Islet precursor cell (in vitro differentiated cells): Measurements from ENCODE around the gene CNTNAP4.

Experiments
- DNase-seq: peaks from one replicate; pipeline ENCODE4 v3.0.0-alpha.2; 2018

CNTNAP4 gene

DNA sequence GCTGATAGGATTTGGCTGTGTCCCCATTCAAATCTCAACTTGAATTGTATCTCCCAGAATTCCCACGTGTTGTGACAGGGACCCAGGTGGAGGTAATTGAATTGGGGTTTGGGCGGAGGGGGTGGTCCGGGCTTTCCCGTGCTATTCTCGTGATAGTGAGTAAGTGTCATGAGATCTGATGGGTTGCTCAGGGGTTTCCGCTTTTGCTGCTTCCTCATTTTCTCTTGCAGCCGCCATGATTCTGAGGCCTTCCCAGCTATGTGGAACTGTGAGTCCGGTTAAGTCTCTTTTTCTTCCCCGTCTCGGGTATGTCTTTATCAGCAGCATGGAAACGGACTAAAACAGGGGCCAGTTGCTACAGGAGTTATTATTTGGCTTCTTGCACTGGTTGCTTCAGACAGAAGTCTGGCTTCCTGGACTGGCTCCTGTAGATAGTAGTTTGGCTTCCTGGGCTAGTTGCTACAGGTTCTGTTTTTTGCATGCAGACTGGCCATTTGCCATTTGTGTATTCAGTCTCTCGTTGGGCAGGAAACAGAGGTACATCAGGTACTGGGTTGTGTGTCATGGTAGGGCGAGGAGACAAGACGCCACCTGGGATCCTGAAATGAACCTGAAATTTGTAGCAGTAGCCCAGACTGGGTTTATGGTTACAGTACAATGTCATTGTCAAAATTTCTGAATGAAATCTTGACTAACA is 32.6 kb downstream of the CNTNAP4 start:
- DNase-seq: no peak

DNA sequence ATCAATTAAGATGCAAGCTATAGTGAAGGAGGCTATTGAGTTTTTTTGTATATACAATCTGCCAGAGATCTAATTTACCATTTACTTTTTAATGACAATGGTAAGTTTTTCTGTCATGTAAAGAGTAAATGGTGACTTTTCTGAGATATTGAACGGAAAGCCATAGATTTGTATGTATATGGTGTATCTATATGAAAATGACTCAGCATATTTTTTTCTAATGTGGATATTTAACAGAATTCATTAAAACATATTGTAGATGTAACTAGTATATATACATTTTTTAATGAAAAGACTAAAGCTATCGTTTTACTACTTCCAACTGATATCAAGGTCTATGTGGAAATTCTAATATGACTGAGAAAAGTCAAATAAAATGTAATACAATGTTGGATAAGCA is 34.1 kb downstream of the CNTNAP4 start:
- no peak for DNase-seq

DNA sequence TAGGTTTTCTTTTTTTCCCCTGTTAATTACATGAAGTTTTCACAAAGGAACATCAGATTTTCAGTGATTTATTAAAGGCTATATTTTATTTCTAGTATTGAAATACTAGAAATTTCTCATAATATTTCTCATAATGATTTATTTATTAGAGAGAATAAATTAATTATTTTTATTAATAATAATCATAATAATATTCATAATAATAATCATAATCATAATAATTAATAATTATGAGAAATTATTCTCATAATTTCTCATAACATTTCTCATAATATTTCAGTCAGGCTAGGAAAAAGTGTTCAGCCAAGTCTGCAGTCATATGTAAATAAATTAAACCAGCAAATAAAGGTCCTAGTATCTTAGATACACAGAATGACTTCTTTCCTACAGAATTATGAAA is 41.4 kb downstream of the CNTNAP4 start:
- no peak for DNase-seq

DNA sequence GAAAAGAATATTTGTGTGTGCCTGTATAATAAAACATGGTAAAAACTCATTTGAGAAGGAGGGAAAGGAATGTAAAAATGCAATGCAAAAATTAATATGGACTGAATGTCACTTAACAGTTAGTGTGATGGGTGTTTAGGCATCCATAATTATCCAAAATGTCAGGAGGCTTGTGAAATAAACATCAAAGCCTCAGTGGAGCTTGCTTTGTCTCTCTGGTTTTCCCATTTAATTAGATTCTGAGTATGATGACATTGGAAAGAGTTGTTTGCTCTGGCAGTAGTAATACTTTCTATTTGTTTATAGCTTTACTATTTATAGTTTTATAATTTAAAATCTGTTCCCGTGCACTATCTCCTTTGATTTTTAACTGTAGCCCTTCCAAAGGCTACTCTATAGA is 51.9 kb downstream of the CNTNAP4 start:
- DNase-seq: no peak

DNA sequence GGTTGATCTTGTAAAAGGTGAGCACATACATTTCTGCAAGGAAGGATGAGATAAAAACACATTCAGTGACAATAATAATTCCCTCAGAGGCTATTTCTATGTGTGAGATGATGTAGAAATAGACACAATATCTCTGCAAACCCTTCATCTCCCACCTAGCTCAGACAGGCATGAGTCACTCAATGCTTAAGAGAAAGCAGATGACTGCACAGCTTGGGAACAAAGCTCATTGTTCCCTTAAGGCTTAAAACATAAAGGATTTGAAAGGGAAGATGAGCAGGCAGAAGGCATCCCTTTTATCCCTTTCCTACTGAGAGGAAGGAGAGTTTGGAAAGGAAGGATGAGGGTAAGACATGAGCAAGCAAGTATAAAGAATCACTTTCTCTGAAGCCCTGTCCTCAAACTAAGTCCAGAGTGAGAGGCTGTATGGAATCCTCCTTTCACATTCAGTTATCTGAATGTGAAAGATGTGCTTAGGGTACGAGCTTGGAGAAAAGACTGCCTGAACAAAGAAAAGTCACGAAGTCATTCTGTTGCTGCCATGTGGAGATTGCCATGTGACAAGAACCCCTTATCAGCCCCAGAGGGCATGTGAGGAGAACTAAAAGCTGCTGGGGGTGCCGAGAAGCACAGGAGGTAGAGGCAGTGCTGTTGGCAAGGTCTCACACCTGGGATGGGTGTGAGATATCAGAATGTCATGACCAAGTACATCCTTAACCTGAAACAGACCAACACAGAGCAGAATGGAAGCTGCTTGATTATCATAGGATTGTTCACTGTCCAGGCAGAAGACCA is 58.2 kb downstream of the CNTNAP4 start:
- no peak for DNase-seq

DNA sequence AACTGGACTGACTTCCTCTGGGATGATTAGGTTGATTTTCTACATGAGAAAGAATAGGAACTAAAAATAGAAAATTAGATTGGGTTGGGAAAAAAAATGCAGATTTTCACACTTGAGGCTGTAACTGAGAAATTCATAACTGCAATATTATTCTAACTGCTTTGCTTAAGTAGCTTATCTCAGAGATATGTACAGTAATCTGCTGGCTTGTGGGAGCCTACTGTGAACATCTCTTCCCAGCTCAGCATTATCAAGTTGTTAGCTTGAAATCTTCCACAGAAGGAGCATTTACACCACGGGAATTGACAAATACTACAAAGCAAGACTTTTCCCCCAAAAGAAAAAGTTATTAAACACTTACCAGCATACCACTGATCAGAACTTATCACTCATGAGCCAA is 58.9 kb downstream of the CNTNAP4 start:
- DNase-seq: no peak

DNA sequence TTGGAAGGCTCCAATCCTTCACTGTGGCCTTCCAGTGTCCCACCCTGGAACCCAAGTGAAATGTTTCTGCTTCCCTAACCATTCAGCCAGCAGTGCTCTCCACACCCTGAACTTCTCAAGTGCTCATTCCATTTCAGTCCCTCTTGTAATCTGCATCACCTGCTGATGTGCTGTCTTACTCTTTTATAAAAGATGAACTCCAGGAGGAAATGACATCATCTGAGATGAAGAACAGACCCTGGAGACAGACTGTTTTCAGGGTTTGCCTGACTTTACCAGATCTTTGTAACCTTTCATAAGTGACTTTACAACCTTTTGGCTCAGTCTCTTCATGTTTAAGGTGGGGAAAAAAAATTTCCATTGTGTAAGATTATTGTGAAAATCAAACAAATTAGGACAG is 61.3 kb downstream of the CNTNAP4 start:
- no peak for DNase-seq

DNA sequence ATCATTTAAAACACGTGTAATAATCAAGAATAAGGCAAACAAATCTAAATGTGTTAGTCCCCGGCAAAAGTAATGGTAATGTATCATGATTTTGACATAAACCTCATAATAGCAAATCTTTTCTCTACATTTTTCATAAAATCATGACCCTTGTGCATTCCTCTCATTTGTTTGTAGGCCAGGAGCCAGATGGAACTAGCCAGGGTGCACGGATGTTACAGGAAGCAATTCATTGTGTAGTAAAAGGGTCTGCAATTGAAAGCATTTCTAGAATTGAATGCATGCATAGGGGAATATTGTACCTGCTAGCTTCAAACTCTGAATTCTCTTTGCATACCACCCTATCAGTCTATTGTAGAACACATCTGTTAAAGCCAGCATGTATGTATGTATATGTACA is 66.6 kb downstream of the CNTNAP4 start:
- no peak for DNase-seq

DNA sequence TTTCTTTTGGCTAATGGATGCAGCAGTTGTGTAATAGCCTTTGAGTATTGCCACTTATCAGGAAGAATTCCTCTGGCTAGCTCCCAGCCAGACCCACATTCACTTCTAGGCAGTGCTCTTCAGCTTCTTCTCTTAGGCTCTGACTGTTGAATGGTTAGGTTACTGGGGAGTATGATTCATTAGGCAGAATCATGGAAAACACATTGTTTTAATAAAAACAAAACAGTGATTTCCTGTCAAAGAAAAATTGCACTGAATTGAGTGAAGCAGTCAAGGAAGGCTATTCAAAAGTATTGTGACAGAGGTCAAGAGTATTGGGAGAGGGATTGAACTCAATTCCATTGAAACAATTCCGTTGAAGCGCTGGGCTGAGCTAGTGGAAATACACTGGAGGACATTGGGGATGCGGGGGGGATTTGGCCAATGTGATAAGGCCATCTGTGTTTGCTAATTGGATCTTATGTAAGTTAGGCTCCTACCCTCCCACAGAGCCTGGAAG is 68.0 kb downstream of the CNTNAP4 start:
- no peak for DNase-seq

DNA sequence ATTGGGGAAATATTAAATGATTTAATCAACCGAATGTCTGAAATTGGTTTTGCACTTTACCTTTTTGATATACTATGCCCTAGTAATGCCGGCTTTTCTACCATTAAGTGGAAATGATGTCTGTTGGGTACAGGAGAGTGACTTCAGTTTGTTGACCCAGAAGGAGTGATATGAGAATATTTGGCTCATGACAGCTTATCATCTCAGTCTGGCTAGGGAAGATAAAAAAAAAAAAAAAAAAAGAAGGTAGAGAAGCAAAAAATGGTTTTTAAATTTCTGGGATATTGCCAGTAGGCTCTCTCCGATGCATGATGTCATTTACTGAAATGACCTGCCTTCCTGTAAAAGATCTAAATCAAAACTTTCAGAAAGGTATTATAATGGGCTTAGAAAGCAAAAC is 69.0 kb downstream of the CNTNAP4 start:
- DNase-seq: no peak

DNA sequence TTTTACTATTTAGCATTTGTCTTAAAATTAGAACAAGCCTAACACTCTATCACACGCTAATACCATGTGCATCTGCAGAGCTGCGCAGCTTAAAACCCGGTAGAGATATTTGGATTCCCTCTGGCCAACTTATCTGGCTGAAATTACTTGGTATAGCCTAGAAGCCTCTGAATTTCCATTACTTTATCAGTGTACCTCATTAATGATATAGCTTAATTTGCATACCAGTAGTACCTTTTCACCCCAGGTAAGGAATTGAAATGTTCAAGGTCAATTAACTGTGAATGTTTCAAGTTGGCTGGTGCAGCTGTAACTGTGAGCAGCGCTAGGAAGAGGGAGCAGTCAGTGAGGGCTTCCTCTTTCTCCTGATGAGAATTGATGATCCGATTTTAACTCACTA is 74.2 kb downstream of the CNTNAP4 start:
- no peak for DNase-seq

DNA sequence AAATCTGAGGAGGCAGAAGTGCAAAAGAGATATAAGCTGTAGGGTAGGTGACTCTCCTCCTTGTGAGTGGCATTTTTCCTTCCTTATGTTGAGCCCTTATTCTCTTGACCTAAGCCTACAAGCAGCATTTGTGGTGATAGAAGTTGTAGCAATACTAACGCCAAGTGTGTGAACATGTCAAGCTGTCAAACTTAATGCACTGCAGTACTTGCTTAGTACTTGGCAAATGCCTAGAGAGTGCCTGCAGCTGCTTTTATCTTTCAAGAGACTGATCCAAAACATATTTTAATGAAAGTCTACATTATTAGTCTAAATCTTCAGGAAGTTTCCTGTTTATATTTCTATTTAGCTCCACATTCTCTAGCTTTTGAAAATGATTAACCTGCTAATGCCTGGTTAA is 83.2 kb downstream of the CNTNAP4 start:
- no peak for DNase-seq

DNA sequence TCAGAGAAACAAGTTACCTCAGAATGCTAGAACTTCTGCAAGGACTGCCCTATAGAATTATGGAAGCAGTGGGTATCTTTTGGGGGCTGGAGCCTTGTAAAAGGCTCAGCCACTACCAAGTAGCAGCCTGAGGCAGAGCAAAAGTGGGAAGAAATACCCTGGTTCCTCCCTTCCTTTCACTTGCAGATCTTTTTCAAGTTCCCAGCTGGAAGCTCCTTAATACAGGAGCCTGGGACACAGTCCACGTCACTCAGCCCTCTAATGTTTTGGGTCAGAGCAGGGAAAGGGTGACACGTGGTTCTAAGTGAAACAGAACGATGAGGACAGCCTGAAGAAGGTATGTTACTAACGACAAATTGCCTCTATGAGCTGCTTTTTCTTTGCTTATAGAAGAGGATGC is 93.1 kb downstream of the CNTNAP4 start:
- DNase-seq: no peak

DNA sequence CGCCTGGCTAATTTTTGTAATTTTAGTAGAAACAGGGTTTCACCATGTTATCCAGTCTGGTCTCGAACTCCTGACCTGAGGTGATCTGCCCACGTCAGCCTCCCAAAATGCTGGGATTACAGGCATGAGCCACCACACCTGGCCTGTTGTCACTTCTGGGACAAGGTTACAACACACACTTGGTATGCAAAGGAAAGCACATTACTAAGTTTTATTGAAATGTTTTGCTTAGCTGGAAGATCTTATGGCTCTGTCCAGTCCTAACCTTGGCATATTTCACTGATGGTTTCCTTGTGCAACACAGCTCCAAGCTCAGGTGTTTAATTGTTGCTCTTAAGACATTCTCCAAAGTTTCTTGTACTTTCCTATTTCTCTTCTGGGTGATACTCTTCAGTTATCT is 94.2 kb downstream of the CNTNAP4 start:
- DNase-seq: no peak

DNA sequence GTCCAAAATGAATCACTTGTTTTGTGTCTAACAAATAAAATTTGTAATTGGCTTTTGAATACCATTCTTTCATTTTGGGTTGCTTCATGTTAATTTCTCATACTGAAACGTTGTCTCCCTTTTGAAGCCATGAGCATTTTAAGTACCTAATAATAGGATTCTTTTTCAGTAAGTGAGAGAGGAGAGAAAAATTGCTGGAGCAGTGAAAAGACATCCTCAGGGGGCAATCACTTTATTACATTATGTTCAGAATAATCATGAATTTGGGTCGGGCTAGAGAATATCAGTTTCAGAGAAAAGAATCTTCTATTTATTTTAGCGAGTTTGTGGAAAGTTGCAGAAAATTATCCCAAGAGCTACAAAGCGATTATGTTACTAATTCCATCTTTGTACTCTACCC is 96.8 kb downstream of the CNTNAP4 start:
- DNase-seq: no peak

DNA sequence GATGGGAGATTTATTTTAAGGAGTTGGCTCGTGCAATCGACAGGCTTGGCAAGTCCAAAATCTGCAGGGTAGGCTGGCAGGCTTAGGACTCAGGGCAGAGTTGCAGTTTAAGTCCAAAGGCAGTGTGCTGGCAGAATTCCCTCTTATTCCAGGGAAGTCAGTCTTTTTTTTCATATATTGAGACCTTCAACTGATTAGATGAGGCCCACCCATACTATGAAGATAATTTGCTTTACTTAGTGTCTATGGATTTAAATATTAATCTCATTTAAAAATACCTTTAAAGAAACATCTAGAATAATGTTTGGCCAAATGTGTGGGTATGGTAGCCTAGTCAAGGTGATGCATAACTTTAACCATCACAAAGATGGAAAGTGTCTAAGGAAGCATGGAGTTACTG is 99.8 kb downstream of the CNTNAP4 start:
- DNase-seq: no peak

DNA sequence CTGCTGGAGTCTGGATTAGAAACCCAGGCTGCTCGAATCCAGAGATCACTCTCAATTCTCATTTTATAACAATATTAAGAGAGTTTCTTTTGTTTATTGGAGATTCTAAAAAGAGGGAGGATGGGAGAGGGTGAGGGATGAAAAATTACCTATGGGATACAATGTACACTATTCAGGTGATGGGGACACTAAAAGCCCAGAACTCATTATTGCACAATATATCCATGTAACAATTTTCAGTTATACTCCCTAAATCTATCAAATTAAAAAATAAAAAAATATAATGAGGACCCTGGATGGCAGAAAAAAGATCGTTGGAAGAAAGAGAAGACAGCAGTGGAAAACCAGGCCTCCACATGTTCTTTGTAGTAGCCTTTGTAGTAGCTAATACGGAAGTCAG is 100.8 kb downstream of the CNTNAP4 start:
- DNase-seq: no peak

DNA sequence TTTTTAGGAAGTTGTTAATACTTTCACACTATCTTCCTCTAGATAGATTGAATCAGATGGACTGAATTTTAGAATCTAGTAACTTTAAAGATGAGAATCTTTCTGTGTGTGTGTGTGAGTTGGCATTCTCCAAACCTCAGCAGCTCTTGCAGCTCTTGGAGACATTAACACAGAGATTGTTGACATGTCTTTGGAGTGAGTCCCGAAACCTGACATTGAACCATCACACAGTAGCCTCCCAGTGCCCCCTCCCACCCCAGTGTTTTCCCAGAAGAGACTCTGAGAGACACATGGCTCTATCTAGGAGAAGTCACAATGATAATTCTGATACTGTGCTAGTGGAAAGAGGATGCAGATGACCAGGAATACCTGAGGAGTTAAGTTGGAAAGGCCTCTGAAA is 103.9 kb downstream of the CNTNAP4 start:
- DNase-seq: no peak

DNA sequence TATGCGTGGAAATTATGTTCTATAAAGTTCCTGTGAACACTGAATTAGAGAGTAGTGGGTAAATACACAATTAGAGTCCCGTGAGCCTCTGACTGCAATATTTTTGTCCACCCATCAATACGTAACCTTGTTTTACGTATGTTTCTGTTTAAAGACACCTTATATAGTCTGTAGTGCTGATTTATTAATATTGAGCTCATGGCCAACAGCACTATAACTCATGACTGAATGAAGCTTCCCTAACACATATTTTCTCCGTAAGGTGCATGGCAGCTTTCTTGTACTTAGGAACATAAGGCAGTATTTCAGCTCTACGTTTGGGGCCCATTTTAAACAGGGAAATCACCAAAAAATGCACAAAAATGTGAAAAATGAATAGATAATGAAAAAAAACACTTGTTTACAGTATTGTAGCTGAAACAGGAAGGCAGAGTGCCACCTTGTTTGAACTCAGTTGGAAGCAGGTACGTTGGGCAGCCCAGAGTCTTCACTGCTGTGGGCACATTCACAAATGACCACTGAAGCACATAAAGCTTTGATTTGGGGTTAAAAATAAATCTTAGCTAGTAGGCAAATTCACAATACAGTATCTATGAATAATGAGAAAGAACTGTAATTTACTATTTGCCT is 108.5 kb downstream of the CNTNAP4 start:
- DNase-seq: no peak

DNA sequence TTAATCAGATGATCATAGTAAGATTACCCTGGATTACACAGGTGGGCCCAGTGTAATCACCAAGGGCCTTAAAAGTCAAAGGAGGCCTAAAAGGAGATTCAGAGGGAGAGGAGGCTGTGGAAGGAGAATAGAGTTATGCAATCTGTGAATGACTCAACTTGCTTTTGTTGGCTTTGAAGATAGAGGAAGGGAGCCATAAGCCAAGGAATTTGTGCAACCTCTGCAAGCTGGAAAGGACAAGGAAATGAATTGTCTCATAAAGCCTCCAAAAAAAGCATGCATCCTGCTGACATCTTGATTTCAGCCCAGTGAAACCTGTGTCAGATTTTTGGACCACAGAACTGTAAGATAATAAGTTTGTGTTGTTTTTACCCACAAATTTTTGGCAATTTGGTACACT is 109.6 kb downstream of the CNTNAP4 start:
- DNase-seq: no peak

DNA sequence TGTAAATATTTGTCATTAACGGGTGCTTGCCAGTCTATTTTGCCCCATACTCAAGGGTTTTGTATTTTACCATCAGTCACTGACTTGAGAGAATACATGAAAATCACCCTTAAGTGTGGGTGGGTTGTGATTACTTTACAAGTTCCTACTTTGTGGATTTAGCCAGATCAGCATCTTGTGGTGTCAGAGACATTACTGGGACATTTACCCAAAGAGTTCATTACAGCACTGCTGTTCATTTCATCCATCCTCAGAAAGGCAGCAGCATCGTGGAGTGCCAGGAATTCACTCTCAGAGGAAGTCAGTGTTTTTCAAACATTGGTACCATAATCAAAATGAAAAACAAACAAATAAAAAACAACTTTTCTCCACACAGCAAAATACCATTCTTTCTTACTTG is 110.8 kb downstream of the CNTNAP4 start:
- DNase-seq: no peak

DNA sequence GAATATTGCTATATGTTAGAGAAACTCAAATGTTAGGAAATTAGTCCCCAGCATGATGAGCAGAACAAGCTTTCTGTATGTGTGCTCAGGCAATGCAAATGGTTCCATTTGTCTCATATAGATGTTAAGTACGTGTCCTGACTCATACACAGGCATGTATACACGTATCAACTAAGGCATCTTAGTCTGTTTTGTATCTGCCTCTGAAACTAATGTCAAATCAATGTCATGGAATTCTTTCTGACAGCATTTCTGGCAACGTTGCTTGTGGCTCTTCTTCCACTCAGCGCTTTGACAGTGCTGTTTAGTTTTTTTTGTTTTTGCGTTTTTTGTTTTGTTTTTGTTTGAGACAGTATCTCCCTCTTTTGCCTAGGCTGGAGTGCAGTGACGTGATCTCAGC is 111.9 kb downstream of the CNTNAP4 start:
- DNase-seq: no peak

DNA sequence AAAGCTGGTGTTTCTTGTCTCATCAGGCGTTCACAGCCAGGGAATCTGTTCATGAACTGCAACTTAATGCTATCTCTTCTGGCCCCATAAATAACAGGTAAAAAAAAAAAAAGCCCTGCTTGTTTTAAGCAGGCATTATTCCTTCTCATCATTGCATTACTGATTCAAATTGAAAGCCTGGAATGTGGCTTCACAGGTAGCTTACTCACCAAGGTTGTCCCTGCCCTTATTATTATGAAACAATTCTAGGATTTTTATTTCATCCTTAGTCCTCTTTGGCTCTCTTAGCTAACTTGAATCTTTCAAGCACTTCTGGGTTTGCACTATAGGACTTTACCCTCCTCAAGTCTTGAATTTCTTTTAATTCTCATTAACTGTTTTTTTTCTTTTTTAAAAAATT is 113.3 kb downstream of the CNTNAP4 start:
- no peak for DNase-seq

DNA sequence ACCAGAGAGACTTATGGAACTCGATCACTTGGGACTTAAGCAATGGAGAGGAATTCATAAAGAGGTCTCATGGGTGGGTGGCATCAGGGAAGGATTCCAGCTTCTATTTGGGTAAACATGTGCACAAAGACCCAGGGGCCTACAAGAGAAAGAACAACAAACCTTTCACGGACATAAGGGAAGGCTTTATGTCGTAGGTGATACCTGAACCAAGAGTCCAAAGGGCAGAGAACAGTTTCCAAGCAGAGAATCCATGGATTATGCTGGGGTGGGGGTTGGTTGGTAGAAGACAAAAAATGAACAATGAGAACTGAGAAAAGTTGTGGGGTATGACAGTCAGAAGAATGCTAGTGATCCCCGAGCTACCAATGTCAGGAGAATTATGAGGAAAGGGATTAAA is 119.8 kb downstream of the CNTNAP4 start:
- no peak for DNase-seq
